Measurements from ENCODE around the gene NUDT4.

DNA sequence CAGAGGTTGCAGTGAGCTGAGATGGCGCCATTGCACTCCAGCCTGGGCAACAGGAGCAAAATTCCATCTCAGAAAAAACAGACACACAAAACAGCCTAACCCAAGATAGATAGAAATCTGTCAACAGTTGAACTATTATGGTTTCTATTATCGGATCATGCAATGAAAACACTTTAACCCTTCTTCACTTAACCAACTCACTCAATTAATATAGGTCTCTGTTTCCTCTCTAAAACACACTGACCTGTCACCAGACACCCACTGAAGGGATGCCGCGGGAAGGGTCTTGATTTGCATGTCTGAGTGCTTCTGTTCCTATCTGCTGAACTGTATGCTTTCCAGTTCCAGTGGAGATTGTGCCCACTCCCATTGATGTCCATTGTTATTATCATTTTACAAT, 38.0 kb upstream of the NUDT4 start:
- TF ChIP-seq POLR2A (IDR thresholded peaks at IDR 0.05), result no peak
- TF ChIP-seq, protein P1, sequence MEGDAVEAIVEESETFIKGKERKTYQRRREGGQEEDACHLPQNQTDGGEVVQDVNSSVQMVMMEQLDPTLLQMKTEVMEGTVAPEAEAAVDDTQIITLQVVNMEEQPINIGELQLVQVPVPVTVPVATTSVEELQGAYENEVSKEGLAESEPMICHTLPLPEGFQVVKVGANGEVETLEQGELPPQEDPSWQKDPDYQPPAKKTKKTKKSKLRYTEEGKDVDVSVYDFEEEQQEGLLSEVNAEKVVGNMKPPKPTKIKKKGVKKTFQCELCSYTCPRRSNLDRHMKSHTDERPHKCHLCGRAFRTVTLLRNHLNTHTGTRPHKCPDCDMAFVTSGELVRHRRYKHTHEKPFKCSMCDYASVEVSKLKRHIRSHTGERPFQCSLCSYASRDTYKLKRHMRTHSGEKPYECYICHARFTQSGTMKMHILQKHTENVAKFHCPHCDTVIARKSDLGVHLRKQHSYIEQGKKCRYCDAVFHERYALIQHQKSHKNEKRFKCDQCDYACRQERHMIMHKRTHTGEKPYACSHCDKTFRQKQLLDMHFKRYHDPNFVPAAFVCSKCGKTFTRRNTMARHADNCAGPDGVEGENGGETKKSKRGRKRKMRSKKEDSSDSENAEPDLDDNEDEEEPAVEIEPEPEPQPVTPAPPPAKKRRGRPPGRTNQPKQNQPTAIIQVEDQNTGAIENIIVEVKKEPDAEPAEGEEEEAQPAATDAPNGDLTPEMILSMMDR (IDR thresholded peaks at IDR 0.05), result no peak

All from Peyer's patch (tissue), 4 donors.